Right lobe of liver (tissue), 6 donors: ENCODE measurements around the gene KMT5C. TPM values are rescaled to one million over a fixed set of nuclear protein-coding genes. Genes with fewer than 3 reads are reported as not detected.

Experiments used
- ATAC-seq, 4 donors: fragments of 200-7000 bp; cut with Tn5 transposase; one replicate each; pipeline ENCODE4 v1.9.1; 2020; ENCODE audit warnings: mild to moderate bottlenecking in 4 of 4, moderate library complexity in 4 of 4
- DNase-seq, 3 donors: peaks; one replicate each; pipeline ENCODE4 v3.0.0-alpha.2; 2020
- H3K27ac ChIP-seq, 3 donors: fragments of 200-600 bp; one replicate each; pipeline ENCODE4 v1.8.0; 2022
- H3K27me3 ChIP-seq, 2 donors: fragments of 200-600 bp; one replicate each; pipeline ENCODE4 v1.8.0; 2022
- H3K36me3 ChIP-seq, 4 donors: fragments of 200-600 bp; sonication (generic) in 1 of 4; one replicate each; pipeline versions ENCODE4 v1.5.1 to v1.8.0; 2017 to 2022; ENCODE audit warnings: control low read depth in 1 of 4
- H3K4me1 ChIP-seq, 4 donors: fragments of 200-600 bp; sonication (generic) in 1 of 4; one replicate each; pipeline versions ENCODE4 v1.5.1 to v1.8.0; 2017 to 2022; ENCODE audit warnings: control low read depth in 1 of 4
- H3K4me3 ChIP-seq, 3 donors: fragments of 200-600 bp; one replicate each; pipeline ENCODE4 v1.8.0; 2022
- H3K9me3 ChIP-seq, 4 donors: fragments of 200-600 bp; sonication (generic) in 1 of 4; one replicate each; pipeline versions ENCODE4 v1.5.1 to v1.8.0; 2017 to 2022; ENCODE audit warnings: control low read depth in 1 of 4
- CTCF ChIP-seq, 4 donors: fragments of 200-600 bp in 3 of 4; fragments of 450-650 bp in 1 of 4; IDR thresholded peaks; one replicate each; pipeline versions ENCODE4 v1.5.1 to v1.8.0; 2016 to 2022; ENCODE audit warnings: antibody characterized with exemption in 4 of 4, mild to moderate bottlenecking in 2 of 4
- POLR2A ChIP-seq: fragments of 450-650 bp; IDR thresholded peaks from one replicate; pipeline ENCODE4 v1.6.1; 2017; ENCODE audit warnings: antibody characterized with exemption, mild to moderate bottlenecking
- WGBS: methylation state at CpG from one replicate; pipeline ENCODE4 v1.1.6; 2018; ENCODE audit warnings: low coverage, low lambda C conversion rate; ENCODE audit not compliant: insufficient coverage; ENCODE audit errors: missing lambda C conversion rate; 5-methylcytosine and 5-hydroxymethylcytosine counted together
- intact Hi-C, 2 donors: fragments of 100-400 bp; cut with DNase I; formaldehyde crosslinking; loops; one replicate each; pipeline versions ENCODE4 v1.11.2 to v1.14.1; 2022
- long read RNA-seq: library from polyadenylated mRNA; unstranded; transcript quantifications from one replicate; pipeline ENCODE4 v2.0.0, GENCODE V29; 2019
- total RNA-seq, 6 experiments: library from RNA; depleted of rRNA in 2 of 6; stranded (reverse); fragments of >200 nt in 2 of 6; fragmentation: NEBNext Ultra II Directional in 3 of 6; extraction: Animal tissue kit (Norgen Biotek cat#: 25700) in 3 of 6; gene quantifications; one replicate each; pipeline versions ENCODE4 v1.1.0 to v1.2.4, GENCODE V29; 2016 to 2023
- donor health status: DM: no; HTN: yes; CAD: no.
- donor health status: DM: no; HTN: no; CAD: no.
- donor health status: DM: no; HTN: no; CAD: no.
- donor health status: DM: no; HTN: yes; CAD: no.
- donor health status: DM: no; HTN: yes; CAD: no.

The KMT5C gene
- total RNA-seq = 1 to 10 TPM; 2.3 to 5.3 (median 3.7) TPM
- long read RNA-seq = 0 reads

GRCh38 chr19:55339105-55339888 lies at the start of gene KMT5C:
KMT5C (plus strand) TSS chr19:55339876; CDS start chr19:55341937, 2,061 bp downstream.
- peak within 1 kb of the TSS; percentile 54 to 66 (median 64) for H3K4me3 ChIP-seq
- ATAC-seq = peak; percentile 86 to 94 (median 91)
- intact Hi-C loops = no loop called here
- H3K27ac ChIP-seq = peak within 1 kb of the TSS; percentile 75 to 89 (median 86)
- H3K27me3 ChIP-seq = no peaks in the 10 kb centered on the region
- no peaks in the 10 kb centered on the region for H3K9me3 ChIP-seq
- H3K36me3 ChIP-seq = no peaks in the 10 kb centered on the region
- DNase-seq = peak; percentile 100
- peaks cover 0 to 12% (median under 1%) of the 10 kb centered on the region in 4 donors for H3K4me1 ChIP-seq
- no peak for TF ChIP-seq POLR2A
- peak; percentile 40 to 42 (median 41) for TF ChIP-seq CTCF (IDR thresholded peaks at IDR 0.05)
- WGBS = under 1% methylated on average over 26 of the region's 63 CpGs

GRCh38 chr19:55297267-55297666 lies 42.4 kb upstream of the KMT5C start:
- no peaks in the 10 kb centered on the region for H3K27me3 ChIP-seq
- no peaks in the 10 kb centered on the region for H3K4me1 ChIP-seq
- no peaks in the 10 kb centered on the region for H3K36me3 ChIP-seq
- H3K27ac ChIP-seq = no peak overlapping the region
- 88% methylated on average over 6 of the region's 10 CpGs for WGBS
- ATAC-seq (no peak), DNase-seq (no peak)
- TF ChIP-seq CTCF (IDR thresholded peaks at IDR 0.05) (no peak), POLR2A (no peak)
- no peak overlapping the region for H3K4me3 ChIP-seq
- intact Hi-C loops = loop anchor here (10.0 kb wide), 2 partner anchors 78 to 118 kb away; partner anchors contain the start of genes IL11 (in 1 of the 2) and TMEM190 (in 1 of the 2)
- H3K9me3 ChIP-seq = no peaks in the 10 kb centered on the region

- TF ChIP-seq POLR2A (no peak), CTCF (IDR thresholded peaks at IDR 0.05) (no peak)
- Histone ChIP-seq H3K36me3 (no peaks in the 10 kb centered on the region), H3K4me3 (no peak overlapping the region), H3K4me1 (no peaks in the 10 kb centered on the region), H3K9me3 (no peaks in the 10 kb centered on the region), H3K27ac (no peak overlapping the region), H3K27me3 (no peaks in the 10 kb centered on the region)
- intact Hi-C loops = loop anchor here (10.0 kb wide), 3 partner anchors 75 to 115 kb away; partner anchors contain the start of genes IL11 (in 1 of the 2), TMEM190 (in 1 of the 2) and UBE2S (in 1 of the 2)
- 69% methylated on average over 4 of the region's 10 CpGs for WGBS
- no peak for ATAC-seq
- DNase-seq = no peak
These were observed 39.7 kb upstream of the KMT5C start for GRCh38 chr19:55299991-55300390.

GRCh38 chr19:55300886-55301458 lies 38.7 kb upstream of the KMT5C start:
- H3K4me3 ChIP-seq = no peak overlapping the region
- intact Hi-C loops = loop anchor here in 1 of 2 donors (10.0 kb wide), 1 partner anchor 104 kb away; the partner anchor contains the start of gene UBE2S
- no peaks in the 10 kb centered on the region for H3K9me3 ChIP-seq
- ATAC-seq = no peak
- H3K4me1 ChIP-seq = no peaks in the 10 kb centered on the region
- no peak overlapping the region for H3K27ac ChIP-seq
- no peaks in the 10 kb centered on the region for H3K36me3 ChIP-seq
- TF ChIP-seq POLR2A = no peak
- TF ChIP-seq CTCF (IDR thresholded peaks at IDR 0.05) = no peak
- 44% methylated on average over 7 of the region's 15 CpGs for WGBS
- H3K27me3 ChIP-seq = no peaks in the 10 kb centered on the region
- no peak for DNase-seq
